ENCODE measurements around the gene GALNT17. TPM values are rescaled to one million over a fixed set of nuclear protein-coding genes. Genes with fewer than 3 reads are reported as not detected.

GALNT17 gene
- total and polyA plus RNA-seq, 11 donors: 16.9 to 116 (median 73.1) TPM

DNA sequence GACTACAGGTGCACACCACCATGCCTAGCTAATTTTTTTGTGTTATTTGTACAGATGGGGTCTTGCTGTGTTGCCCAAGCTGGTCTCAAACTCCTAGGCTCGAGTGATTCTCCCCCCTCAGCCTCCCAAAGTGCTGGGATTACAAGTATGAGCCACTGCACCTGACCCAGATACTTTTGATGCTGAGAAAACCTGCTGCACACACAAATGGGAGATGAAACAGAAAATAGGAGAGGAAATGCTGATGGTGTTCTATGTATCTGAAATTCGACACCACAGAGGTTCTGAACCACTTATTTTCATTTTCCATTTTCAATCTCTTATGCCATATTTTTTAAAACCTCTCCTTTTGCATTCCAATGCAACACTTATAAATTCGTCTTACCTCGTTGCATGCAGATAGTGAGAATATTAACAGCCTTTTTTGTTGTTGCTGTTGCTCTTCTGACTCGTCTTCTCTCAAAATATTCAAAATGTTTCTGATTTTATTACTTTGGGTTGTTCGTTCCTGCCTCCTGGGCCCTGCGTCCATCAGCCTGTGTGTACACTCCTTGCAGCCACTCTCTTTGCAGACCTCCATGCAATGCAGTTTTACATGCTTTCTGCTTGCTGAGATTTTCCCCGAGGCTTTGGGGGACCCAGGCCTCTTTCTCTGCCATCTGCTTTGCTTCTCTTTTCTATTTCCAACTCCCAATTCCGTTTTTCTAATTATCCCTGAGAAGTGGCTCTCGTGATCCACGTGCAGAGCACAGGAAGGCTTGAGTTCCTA, 556.1 kb downstream of the GALNT17 start:
- WGBS, 4 donors: 67 to 73% (median 70%) methylated on average over 11 of the region's 11 CpGs
- TF ChIP-seq POLR2A (IDR thresholded peaks at IDR 0.05): no peak
- TF ChIP-seq, protein P1, sequence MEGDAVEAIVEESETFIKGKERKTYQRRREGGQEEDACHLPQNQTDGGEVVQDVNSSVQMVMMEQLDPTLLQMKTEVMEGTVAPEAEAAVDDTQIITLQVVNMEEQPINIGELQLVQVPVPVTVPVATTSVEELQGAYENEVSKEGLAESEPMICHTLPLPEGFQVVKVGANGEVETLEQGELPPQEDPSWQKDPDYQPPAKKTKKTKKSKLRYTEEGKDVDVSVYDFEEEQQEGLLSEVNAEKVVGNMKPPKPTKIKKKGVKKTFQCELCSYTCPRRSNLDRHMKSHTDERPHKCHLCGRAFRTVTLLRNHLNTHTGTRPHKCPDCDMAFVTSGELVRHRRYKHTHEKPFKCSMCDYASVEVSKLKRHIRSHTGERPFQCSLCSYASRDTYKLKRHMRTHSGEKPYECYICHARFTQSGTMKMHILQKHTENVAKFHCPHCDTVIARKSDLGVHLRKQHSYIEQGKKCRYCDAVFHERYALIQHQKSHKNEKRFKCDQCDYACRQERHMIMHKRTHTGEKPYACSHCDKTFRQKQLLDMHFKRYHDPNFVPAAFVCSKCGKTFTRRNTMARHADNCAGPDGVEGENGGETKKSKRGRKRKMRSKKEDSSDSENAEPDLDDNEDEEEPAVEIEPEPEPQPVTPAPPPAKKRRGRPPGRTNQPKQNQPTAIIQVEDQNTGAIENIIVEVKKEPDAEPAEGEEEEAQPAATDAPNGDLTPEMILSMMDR (IDR thresholded peaks at IDR 0.05): no peak
- intact Hi-C loops (cut with DNase I): no loop called here
- no peak for ATAC-seq
- H3K27ac ChIP-seq: no peak overlapping the region
- H3K4me1 ChIP-seq: peaks cover 0 to 5% (median 0%) of the 10 kb centered on the region in 12 donors
- no peaks in the 10 kb centered on the region for H3K27me3 ChIP-seq
- H3K9me3 ChIP-seq: no peaks in the 10 kb centered on the region
- H3K36me3 ChIP-seq: no peaks in the 10 kb centered on the region
- no peak overlapping the region for H3K4me3 ChIP-seq
- no peak for DNase-seq

DNA sequence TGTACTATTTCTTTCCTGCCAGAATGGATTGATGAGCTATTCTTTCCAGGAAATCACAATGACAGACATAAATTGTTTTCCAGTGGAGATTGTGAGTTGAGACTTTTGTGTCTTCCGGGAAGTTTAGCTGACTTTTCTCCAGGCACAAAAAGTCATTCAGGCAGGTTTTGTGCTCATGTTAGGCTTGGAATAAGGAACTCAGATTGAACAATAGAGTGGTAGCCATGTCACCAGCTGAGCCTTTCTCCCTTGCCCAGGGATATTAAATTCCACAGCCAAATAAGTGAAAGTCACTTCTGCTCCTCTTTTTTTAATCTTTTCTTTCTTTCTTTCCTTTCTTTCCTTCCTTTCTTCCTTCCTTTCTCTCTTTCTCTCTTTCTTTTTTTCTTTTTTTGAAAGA, 559.6 kb downstream of the GALNT17 start:
- no peak for TF ChIP-seq POLR2A (IDR thresholded peaks at IDR 0.05)
- TF ChIP-seq, protein P1 (IDR thresholded peaks at IDR 0.05): no peak
- WGBS, 4 donors: 52 to 77% (median 59%) methylated on average over 1 of the region's 1 CpG
- intact Hi-C loops (cut with DNase I): no loop called here

DNA sequence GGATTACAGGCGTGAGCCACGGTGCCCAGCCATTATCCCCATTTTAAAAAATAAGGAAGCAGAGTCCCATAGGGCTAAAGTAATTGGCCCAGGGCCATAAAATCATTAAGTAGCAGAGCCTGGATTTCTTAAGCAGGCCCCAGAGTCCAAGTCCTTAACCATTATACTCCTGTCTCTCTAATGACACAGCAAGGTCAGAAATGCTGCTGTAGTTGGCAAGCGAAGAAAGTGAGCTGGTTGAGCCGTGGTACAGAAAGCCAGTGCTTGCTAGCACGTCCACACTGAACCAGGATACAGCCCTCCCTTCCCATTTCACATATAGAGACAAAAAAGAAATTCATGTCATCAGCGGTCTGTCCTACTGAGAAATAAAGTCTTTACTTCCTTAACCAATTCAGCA, 562.7 kb downstream of the GALNT17 start:
- ATAC-seq (peak in 3 of 4 donors; percentile 63 to 88 (median 67)), DNase-seq (no peak)
- Histone ChIP-seq H3K27ac (no peak overlapping the region), H3K4me1 (peaks cover 0 to 8% (median 0%) of the 10 kb centered on the region in 12 donors), H3K9me3 (peaks cover 0 to 17% (median 0%) of the 10 kb centered on the region in 12 donors), H3K27me3 (no peaks in the 10 kb centered on the region), H3K4me3 (no peak overlapping the region), H3K36me3 (no peaks in the 10 kb centered on the region)
- no peak for TF ChIP-seq POLR2A (IDR thresholded peaks at IDR 0.05)
- TF ChIP-seq, protein P1 (IDR thresholded peaks at IDR 0.05): no peak
- intact Hi-C loops (cut with DNase I): no loop called here
- 46 to 57% (median 52%) methylated on average over 6 of the region's 6 CpGs for WGBS, 4 donors

More for the DNA sequence above, 559.6 kb downstream of the GALNT17 start:
- H3K4me1 ChIP-seq: peaks cover 0 to 8% (median 0%) of the 10 kb centered on the region in 12 donors
- H3K27ac ChIP-seq: no peak overlapping the region
- no peak for ATAC-seq
- H3K9me3 ChIP-seq: no peaks in the 10 kb centered on the region
- no peaks in the 10 kb centered on the region for H3K27me3 ChIP-seq
- no peaks in the 10 kb centered on the region for H3K36me3 ChIP-seq
- no peak overlapping the region for H3K4me3 ChIP-seq
- no peak for DNase-seq

DNA sequence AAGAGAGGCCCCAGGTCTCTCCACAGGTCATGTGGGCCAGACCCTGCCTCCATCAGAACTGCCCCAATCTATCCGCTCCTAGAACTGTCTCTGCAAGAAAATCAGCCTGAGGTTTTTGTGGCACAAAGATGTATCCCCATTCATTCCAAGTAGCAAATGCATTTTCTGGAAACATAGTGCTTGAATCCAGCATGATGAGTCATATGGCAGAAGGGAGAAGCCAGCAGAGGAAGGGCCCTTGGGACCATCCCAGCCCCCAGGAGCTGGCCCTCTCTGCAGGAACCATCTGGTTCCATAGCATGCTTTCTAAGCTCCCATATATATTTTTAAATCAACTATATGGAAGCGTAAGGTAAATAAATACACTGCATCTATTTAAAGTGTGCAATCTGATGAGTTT, 563.2 kb downstream of the GALNT17 start:
- 74 to 83% (median 77%) methylated on average over 2 of the region's 2 CpGs for WGBS, 4 donors
- intact Hi-C loops (cut with DNase I): no loop called here
- Histone ChIP-seq H3K9me3 (peaks cover 0 to 17% (median 0%) of the 10 kb centered on the region in 12 donors), H3K27me3 (no peaks in the 10 kb centered on the region), H3K27ac (no peak overlapping the region), H3K4me3 (no peak overlapping the region), H3K36me3 (no peaks in the 10 kb centered on the region), H3K4me1 (peaks cover 0 to 8% (median 0%) of the 10 kb centered on the region in 12 donors)
- ATAC-seq (no peak), DNase-seq (no peak)
- TF ChIP-seq, protein P1 (IDR thresholded peaks at IDR 0.05): no peak
- no peak for TF ChIP-seq POLR2A (IDR thresholded peaks at IDR 0.05)

Measured in heart left ventricle (tissue), 16 donors.